GM21529 (cell line): ENCODE measurements around the gene PERM1.
"Not testable (repeated sequence)": the region's sequence is repeated elsewhere in the genome, so short reads cannot be mapped to it uniquely, and the experiment has no call there.

Experiments used
- ATAC-seq: cut with Tn5 transposase; IDR thresholded peaks from one replicate; pipeline ENCODE4 v1.9.1; 2021; ENCODE audit not compliant: unreplicated experiment

Gene PERM1

GRCh38 chr1:1017397-1018320 lies 35.8 kb upstream of the PERM1 start:
- ATAC-seq = not testable (repeated sequence)

GRCh38 chr1:1014799-1015681 lies 33.1 kb upstream of the PERM1 start:
- no peak for ATAC-seq

GRCh38 chr1:1013922-1014648 lies 32.2 kb upstream of the PERM1 start:
- ATAC-seq = no peak

- peak; percentile 85 for ATAC-seq
Measured at GRCh38 chr1:1013105-1013921, 31.4 kb upstream of the PERM1 start, which contains the start of gene ISG15. ISG15 (plus strand) TSS chr1:1013497; CDS start chr1:1013574, 77 bp downstream.

GRCh38 chr1:1012736-1013104 lies 30.8 kb upstream of the PERM1 start:
- ATAC-seq = not testable (repeated sequence)

- no peak for ATAC-seq
Measured at GRCh38 chr1:1011396-1011949, 29.6 kb upstream of the PERM1 start.

GRCh38 chr1:1010131-1010530 lies 28.2 kb upstream of the PERM1 start:
- not testable (repeated sequence) for ATAC-seq

GRCh38 chr1:1006305-1007159 lies 24.6 kb upstream of the PERM1 start:
- no peak for ATAC-seq

GRCh38 chr1:1005774-1006304 lies 23.9 kb upstream of the PERM1 start:
- ATAC-seq = no peak

- ATAC-seq = no peak
Measured at GRCh38 chr1:1004780-1005697, 23.1 kb upstream of the PERM1 start.

GRCh38 chr1:1004420-1004779 lies 22.5 kb upstream of the PERM1 start:
- no peak for ATAC-seq

- no peak for ATAC-seq
Measured at GRCh38 chr1:1003618-1004419, 21.9 kb upstream of the PERM1 start.

- no peak for ATAC-seq
Measured at GRCh38 chr1:1001057-1001783, 19.3 kb upstream of the PERM1 start.

GRCh38 chr1:1000357-1001056 lies 18.6 kb upstream of the PERM1 start:
- ATAC-seq = peak; percentile 10

GRCh38 chr1:999725-1000356 lies 17.9 kb upstream of the PERM1 start, which contains the start of gene HES4:
HES4 (minus strand) TSS chr1:1000097; CDS start chr1:999973, 124 bp downstream.
- ATAC-seq = peak; percentile 39
